Sigmoid colon (tissue), 7 donors: ENCODE results near the gene SLC26A6. TPM values are rescaled to one million over a fixed set of nuclear protein-coding genes. Genes with fewer than 3 reads are reported as not detected.
A peak's percentile ranks its signal among the peaks of the same experiment; 100 is the strongest.

Source experiments
- DNase-seq: peaks from one replicate; pipeline ENCODE4 v3.0.0-alpha.2; 2019
- H3K27ac ChIP-seq, 4 donors: fragments of 200-600 bp; sonication (generic); one replicate each; pipeline ENCODE4 v1.5.1; 2016 to 2019; ENCODE audit warnings: mild to moderate bottlenecking in 1 of 4
- H3K27me3 ChIP-seq, 3 donors: fragments of 200-600 bp; sonication (generic); one replicate each; pipeline ENCODE4 v1.5.1; 2019; ENCODE audit warnings: mild to moderate bottlenecking in 1 of 3
- H3K36me3 ChIP-seq, 4 donors: fragments of 200-600 bp; sonication (generic); one replicate each; pipeline ENCODE4 v1.5.1; 2016 to 2019
- H3K4me1 ChIP-seq, 4 donors: fragments of 200-600 bp; sonication (generic); one replicate each; pipeline ENCODE4 v1.5.1; 2017 to 2019
- H3K4me3 ChIP-seq, 4 donors: fragments of 200-600 bp; sonication (generic); one replicate each; pipeline ENCODE4 v1.5.1; 2017 to 2019; ENCODE audit warnings: mild to moderate bottlenecking in 2 of 4, moderate library complexity in 1 of 4
- H3K9me3 ChIP-seq, 4 donors: fragments of 200-600 bp in 3 of 4; sonication (generic) in 3 of 4; one replicate each; pipeline versions ENCODE4 v1.5.1 to v1.6.1; 2013 to 2019
- EP300 ChIP-seq, 4 donors: sonication (generic); formaldehyde crosslinking; IDR thresholded peaks; one replicate each; pipeline ENCODE4 v1.6.1; 2017; ENCODE audit warnings: antibody characterized with exemption in 4 of 4
- POLR2A ChIP-seq, 2 donors: fragments of 450-650 bp; IDR thresholded peaks; one replicate each; pipeline ENCODE4 v1.6.1; 2016; ENCODE audit warnings: antibody characterized with exemption in 2 of 2, mild to moderate bottlenecking in 2 of 2, moderate library complexity in 2 of 2
- POLR2AphosphoS5 ChIP-seq, 4 donors: sonication (generic); formaldehyde crosslinking; IDR thresholded peaks; one replicate each; pipeline ENCODE4 v1.6.1; 2017; ENCODE audit warnings: antibody characterized with exemption in 4 of 4
- WGBS, 2 donors: extraction: QIAGEN DNeasy Blood & Tissue Kit; methylation state at CpG; one replicate each; pipeline ENCODE4 v1.1.7; 2013; 5-methylcytosine and 5-hydroxymethylcytosine counted together
- intact Hi-C: fragments of 100-400 bp; cut with DNase I; formaldehyde crosslinking; loops from one replicate; pipeline ENCODE4 v1.15.1; 2023
- polyA plus RNA-seq, 3 donors: library from polyadenylated mRNA; stranded (reverse); fragments of 200-250 nt; gene quantifications; one replicate each; pipeline ENCODE4 v1.2.3, GENCODE V29; 2013
- total RNA-seq, 4 donors: library from RNA; depleted of rRNA; stranded (reverse); fragments of >200 nt; gene quantifications; one replicate each; pipeline ENCODE4 v1.1.0, GENCODE V29; 2016
- TF ChIP-seq, protein P1 (sequence below), 4 experiments: fragments of 450-650 bp in 3 of 4; fragments of 200-600 bp in 1 of 4; IDR thresholded peaks; one replicate each; pipeline ENCODE4 v1.5.1; 2016 to 2019; ENCODE audit warnings: antibody characterized with exemption in 4 of 4, mild to moderate bottlenecking in 3 of 4, moderate library complexity in 2 of 4
- donor health status: healthy with polysubstance abuse.
- donor health status: Bipolar disorder and iron deficiency.
- donor health status: healthy.

SLC26A6 gene
- total and polyA plus RNA-seq, 7 donors = 6.4 to 70.8 (median 16.8) TPM

GRCh38 chr3:48656061-48656840 is 21.0 kb upstream of the SLC26A6 start:
- peak; percentile 89 for DNase-seq
- Histone ChIP-seq H3K27me3 (peaks cover 3 to 31% (median 6%) of the 10 kb centered on the region in 3 donors), H3K36me3 (no peaks in the 10 kb centered on the region), H3K9me3 (no peaks in the 10 kb centered on the region), H3K4me3 (peak overlapping the region; percentile 35 to 76 (median 62)), H3K4me1 (peaks cover 0 to 20% (median 19%) of the 10 kb centered on the region in 4 donors), H3K27ac (peak overlapping the region; percentile 64 to 83 (median 73))
- intact Hi-C loops = no loop called here
- TF ChIP-seq EP300 (IDR thresholded peaks at IDR 0.05) = no peak
- TF ChIP-seq POLR2A (IDR thresholded peaks at IDR 0.05) = no peak
- TF ChIP-seq, protein P1, sequence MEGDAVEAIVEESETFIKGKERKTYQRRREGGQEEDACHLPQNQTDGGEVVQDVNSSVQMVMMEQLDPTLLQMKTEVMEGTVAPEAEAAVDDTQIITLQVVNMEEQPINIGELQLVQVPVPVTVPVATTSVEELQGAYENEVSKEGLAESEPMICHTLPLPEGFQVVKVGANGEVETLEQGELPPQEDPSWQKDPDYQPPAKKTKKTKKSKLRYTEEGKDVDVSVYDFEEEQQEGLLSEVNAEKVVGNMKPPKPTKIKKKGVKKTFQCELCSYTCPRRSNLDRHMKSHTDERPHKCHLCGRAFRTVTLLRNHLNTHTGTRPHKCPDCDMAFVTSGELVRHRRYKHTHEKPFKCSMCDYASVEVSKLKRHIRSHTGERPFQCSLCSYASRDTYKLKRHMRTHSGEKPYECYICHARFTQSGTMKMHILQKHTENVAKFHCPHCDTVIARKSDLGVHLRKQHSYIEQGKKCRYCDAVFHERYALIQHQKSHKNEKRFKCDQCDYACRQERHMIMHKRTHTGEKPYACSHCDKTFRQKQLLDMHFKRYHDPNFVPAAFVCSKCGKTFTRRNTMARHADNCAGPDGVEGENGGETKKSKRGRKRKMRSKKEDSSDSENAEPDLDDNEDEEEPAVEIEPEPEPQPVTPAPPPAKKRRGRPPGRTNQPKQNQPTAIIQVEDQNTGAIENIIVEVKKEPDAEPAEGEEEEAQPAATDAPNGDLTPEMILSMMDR (IDR thresholded peaks at IDR 0.05) = peak in 3 of 4 experiments; percentile 26 to 69 (median 46)
- TF ChIP-seq POLR2AphosphoS5 (IDR thresholded peaks at IDR 0.05) = peak in 1 of 4 donors; percentile 41
- 5 to 10% methylated on average over 94 of the region's 94 CpGs for WGBS, 2 donors

GRCh38 chr3:48655606-48656005 is 20.3 kb upstream of the SLC26A6 start:
- peak overlapping the region; percentile 64 to 83 (median 73) for H3K27ac ChIP-seq
- no peaks in the 10 kb centered on the region for H3K36me3 ChIP-seq
- intact Hi-C loops = no loop called here
- H3K27me3 ChIP-seq = peaks cover 0 to 25% (median 2%) of the 10 kb centered on the region in 3 donors
- 19 to 49% methylated on average over 30 of the region's 30 CpGs for WGBS, 2 donors
- H3K4me3 ChIP-seq = peak overlapping the region; percentile 35 to 76 (median 62)
- peaks cover 0 to 17% (median 16%) of the 10 kb centered on the region in 4 donors for H3K4me1 ChIP-seq
- no peaks in the 10 kb centered on the region for H3K9me3 ChIP-seq
- TF ChIP-seq, protein P1 (IDR thresholded peaks at IDR 0.05) = no peak
- TF ChIP-seq POLR2AphosphoS5 (IDR thresholded peaks at IDR 0.05) = no peak
- TF ChIP-seq POLR2A (IDR thresholded peaks at IDR 0.05) = no peak
- no peak for TF ChIP-seq EP300 (IDR thresholded peaks at IDR 0.05)
- DNase-seq = no peak

- no peak overlapping the region for H3K27ac ChIP-seq
- 93 to 95% methylated on average over 12 of the region's 12 CpGs for WGBS, 2 donors
- intact Hi-C loops = no loop called here
- no peak overlapping the region for H3K4me3 ChIP-seq
- H3K36me3 ChIP-seq = no peaks in the 10 kb centered on the region
- peaks cover 0 to 17% (median 16%) of the 10 kb centered on the region in 4 donors for H3K4me1 ChIP-seq
- H3K9me3 ChIP-seq = no peaks in the 10 kb centered on the region
- no peak for DNase-seq
- TF ChIP-seq, protein P1 (IDR thresholded peaks at IDR 0.05) = no peak
- TF ChIP-seq POLR2AphosphoS5 (IDR thresholded peaks at IDR 0.05) (no peak), EP300 (IDR thresholded peaks at IDR 0.05) (no peak), POLR2A (IDR thresholded peaks at IDR 0.05) (no peak)
- H3K27me3 ChIP-seq = peaks cover 0 to 19% (median 0%) of the 10 kb centered on the region in 3 donors
Measured at GRCh38 chr3:48655063-48655462, 19.8 kb upstream of the SLC26A6 start.

DNA sequence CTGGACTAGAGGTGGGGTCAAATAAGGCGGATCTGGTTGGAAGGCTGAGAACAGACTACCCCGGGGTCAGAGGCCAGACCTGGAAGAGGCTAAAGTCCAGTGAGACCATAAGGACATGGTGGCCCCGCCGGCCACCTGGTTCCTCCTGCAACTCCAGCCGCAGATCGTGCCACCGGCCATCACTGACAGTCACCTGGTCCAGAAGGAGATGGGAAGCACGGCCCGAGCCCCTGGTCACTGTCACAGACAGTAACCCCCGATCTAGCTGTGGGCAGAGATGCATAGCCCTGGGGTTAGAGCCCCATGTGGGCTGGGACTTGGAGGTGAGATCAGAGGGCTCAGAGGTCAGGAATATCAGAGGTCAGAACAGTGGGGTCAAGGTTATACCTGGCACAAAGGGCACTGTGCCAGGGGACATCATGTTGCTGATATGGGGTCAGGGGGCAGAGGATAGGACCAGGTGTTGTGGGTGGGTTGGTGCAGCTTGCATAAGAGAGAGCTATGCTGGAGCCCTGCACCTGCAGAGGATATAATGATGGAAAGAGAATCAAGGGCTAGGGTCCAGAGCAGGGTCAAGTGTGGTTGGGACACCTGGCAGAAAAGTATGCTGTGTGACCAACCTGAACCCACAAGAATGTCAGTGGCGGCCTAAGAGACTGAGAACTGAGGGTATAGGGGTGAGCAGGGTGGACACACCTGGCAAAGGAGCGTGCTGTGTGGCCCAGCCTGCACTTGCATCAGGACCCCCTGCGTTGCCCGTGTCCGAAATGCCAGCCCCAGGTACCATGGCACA is 17.9 kb upstream of the SLC26A6 start:
- intact Hi-C loops = loop anchor here (2.0 kb wide), 1 partner anchor 14 kb away; no protein-coding TSS in a partner anchor
- Histone ChIP-seq H3K27ac (no peak overlapping the region), H3K4me1 (peaks cover 0 to 17% (median 16%) of the 10 kb centered on the region in 4 donors), H3K27me3 (peaks cover 0 to 6% (median 0%) of the 10 kb centered on the region in 3 donors), H3K36me3 (no peaks in the 10 kb centered on the region), H3K4me3 (no peak overlapping the region), H3K9me3 (no peaks in the 10 kb centered on the region)
- 92 to 95% methylated on average over 15 of the region's 15 CpGs for WGBS, 2 donors
- TF ChIP-seq, protein P1 (IDR thresholded peaks at IDR 0.05) = no peak
- TF ChIP-seq POLR2AphosphoS5 (IDR thresholded peaks at IDR 0.05) = no peak
- no peak for TF ChIP-seq EP300 (IDR thresholded peaks at IDR 0.05)
- no peak for TF ChIP-seq POLR2A (IDR thresholded peaks at IDR 0.05)
- DNase-seq = no peak
